ENCODE results near the gene MSH2.

MSH2 gene

GRCh38 chr2:47508641-47509040 lies 105.7 kb downstream of the MSH2 start:
- no peak for TF ChIP-seq CTCF (IDR thresholded peaks at IDR 0.05; ENCODE audit: insufficient read depth, low read depth, low read length, missing control alignments)
- no peak for DNase-seq (ENCODE audit: low read depth)
- no peak overlapping the region for H3K4me3 ChIP-seq (ENCODE audit: low read depth, low read length)

- H3K4me3 ChIP-seq (ENCODE audit: low read depth, low read length), result no peak overlapping the region
- peak; percentile 30 for DNase-seq (ENCODE audit: low read depth)
- TF ChIP-seq CTCF (IDR thresholded peaks at IDR 0.05; ENCODE audit: insufficient read depth, low read depth, low read length, missing control alignments), result no peak
Measured at GRCh38 chr2:47509250-47509649, 106.3 kb downstream of the MSH2 start.

GRCh38 chr2:47509821-47510385 lies 106.9 kb downstream of the MSH2 start:
- TF ChIP-seq CTCF (IDR thresholded peaks at IDR 0.05; ENCODE audit: insufficient read depth, low read depth, low read length, missing control alignments), result no peak
- DNase-seq (ENCODE audit: low read depth), result no peak
- H3K4me3 ChIP-seq (ENCODE audit: low read depth, low read length), result no peak overlapping the region

DNA sequence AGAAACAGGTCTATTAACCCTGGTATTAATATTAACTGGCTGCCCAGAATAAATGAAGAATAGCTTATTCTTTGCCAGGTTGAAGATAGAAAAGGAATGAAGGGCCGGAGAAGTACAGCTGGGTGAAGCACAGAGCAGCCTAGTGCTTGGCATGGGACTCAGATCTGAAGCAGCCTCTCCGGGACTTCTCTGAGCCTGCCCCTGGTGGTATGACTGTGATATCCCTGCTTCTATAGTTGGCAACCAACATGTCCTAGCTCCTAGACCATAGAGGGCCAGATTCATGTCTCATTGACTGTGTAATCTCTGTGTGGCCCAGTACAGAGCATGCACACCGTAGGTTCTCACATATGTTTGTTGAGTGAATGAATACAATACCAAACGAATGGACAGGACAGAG lies 107.8 kb downstream of the MSH2 start:
- peak; percentile 20 for TF ChIP-seq CTCF (IDR thresholded peaks at IDR 0.05; ENCODE audit: insufficient read depth, low read depth, low read length, missing control alignments)
- no peak overlapping the region for H3K4me3 ChIP-seq (ENCODE audit: low read depth, low read length)
- no peak for DNase-seq (ENCODE audit: low read depth)

DNA sequence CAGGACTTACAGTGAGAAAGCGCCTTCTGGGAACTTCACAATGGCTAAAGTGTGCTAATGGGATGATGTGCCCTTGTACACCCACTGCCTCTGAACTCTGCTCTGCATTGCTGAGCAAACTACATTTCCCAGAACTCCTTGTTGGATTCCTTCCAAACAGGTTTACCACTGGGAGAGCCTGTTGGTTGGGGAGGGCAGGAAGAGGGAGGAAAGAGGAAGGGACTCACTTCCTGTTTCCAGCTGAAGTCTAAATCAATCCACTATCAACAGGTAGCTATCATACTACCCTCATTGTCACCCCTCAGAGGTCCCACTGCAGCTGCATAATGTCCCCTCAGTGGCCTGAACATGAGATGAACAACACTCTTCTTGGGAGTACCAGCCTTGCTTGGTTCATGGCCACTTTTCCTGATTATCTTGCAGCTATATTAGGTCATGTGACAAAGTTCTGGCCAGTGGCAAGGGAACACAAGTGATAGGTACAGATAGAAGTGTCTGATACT lies 109.7 kb downstream of the MSH2 start:
- no peak overlapping the region for H3K4me3 ChIP-seq (ENCODE audit: low read depth, low read length)
- no peak for TF ChIP-seq CTCF (IDR thresholded peaks at IDR 0.05; ENCODE audit: insufficient read depth, low read depth, low read length, missing control alignments)
- DNase-seq (ENCODE audit: low read depth), result no peak

GRCh38 chr2:47513981-47514520 lies 111.1 kb downstream of the MSH2 start:
- no peak for DNase-seq (ENCODE audit: low read depth)
- H3K4me3 ChIP-seq (ENCODE audit: low read depth, low read length), result no peak overlapping the region
- no peak for TF ChIP-seq CTCF (IDR thresholded peaks at IDR 0.05; ENCODE audit: insufficient read depth, low read depth, low read length, missing control alignments)

All from GM12865 (cell line).